Measurements from ENCODE around the gene FAF1. TPM values are rescaled to one million over a fixed set of nuclear protein-coding genes. Genes with fewer than 3 reads are reported as not detected.

Gene FAF1
- total RNA-seq, 2 donors from 2014 or later, result 71.2 to 76.8 TPM

DNA sequence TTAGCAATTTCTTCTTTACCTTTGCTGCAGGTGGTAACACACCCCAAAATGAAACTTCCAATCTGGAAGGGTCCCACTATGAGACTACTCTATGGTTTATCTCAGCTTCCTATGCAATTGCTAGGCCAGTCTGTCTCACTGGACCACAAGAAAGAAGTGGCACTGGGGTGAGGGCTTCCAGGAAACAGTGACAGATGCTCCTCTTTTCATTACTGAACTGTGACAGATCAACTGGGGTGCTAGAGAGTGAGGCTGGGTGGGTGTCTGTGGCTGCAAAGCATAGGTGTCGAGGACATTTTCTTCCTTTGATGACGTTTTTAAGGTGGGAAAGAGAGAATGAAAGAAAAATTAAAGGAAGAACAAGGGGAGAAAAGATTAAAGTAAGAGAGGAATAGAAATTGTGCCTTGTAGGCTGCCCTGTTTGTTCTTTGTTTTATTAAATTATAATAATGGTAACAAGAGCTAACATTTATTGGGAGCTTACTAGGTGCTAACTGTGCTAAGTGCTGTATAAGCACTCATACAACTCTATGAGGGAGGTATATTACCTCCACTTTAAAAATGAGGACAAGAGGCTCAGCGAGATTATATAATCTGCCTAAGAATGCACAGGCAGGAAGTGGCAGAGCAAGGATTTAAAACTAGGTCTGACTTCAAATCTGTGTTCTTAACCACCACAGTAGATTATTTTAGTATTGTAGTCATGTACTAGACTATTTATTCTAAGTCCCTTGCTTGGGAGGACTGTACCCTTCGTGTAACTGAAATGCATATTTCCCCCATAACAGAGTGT is 509.0 kb downstream of the FAF1 start:
- no peak for ATAC-seq
- DNase-seq, result no peak
- intact Hi-C loops (cut with DNase I), result no loop called here

DNA sequence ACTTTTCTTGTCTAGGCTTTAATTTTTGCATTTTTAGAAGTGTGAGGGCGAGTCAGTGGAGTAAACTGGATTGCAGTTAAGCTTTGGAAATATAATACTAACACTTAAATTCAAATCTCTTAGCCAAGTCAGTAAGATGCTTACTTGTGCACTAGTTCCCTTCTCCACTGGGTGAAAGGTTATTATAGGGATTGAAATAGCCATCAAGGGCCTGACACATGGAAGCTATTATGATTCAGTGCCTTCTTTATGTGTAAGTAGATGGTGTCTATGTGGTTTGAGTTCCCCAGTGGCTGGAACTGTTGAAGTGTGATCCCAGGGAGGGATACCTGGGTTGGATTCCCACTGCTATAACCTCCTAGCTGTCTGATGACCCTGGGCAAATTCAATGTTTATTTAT is 512.1 kb downstream of the FAF1 start:
- ATAC-seq, result no peak
- intact Hi-C loops (cut with DNase I), result no loop called here
- DNase-seq, result no peak

DNA sequence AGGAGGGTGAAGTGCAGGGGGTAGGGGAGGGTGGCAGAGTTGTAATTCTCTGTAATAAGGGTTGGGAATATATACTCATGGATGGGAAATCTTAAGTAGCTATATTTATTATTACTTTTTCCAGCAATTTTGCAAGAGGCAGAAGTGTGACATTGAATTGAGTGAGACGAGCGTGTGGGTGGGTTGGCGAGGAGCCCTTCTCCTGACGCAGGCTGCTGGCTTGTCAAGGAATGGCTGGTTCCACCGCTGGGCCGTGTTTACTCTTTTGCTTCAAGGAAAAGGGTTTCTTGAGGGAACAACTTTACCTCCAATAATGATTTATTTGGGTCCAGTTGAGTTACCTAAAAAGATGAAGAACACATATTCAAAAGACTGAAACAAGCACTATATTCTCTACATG is 518.9 kb downstream of the FAF1 start:
- ATAC-seq (no peak), DNase-seq (no peak)
- intact Hi-C loops (cut with DNase I), result no loop called here

DNA sequence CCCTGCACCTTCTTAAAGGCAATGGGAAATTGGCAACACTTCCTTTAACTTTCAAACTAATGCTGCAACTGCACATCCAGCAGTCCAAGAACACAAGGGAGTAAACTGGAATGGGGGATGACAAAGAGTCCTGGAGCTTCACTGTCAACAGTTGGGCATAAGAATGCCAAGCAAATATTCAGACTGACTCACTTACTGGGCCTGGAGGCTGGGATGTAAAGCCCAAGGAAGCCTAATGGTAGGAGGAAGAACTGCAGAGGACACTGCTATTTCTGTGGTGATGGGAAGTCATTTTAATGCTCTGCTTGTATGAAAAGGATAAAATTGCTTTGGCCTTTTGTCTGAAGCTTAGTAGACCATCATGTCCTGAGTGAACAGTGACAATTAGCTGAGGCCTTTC is 521.1 kb downstream of the FAF1 start:
- ATAC-seq (no peak), DNase-seq (no peak)
- intact Hi-C loops (cut with DNase I), result no loop called here

GRCh38 chr1:50436489-50436888 is 523.6 kb downstream of the FAF1 start:
- intact Hi-C loops (cut with DNase I), result no loop called here
- DNase-seq (no peak), ATAC-seq (no peak)

DNA sequence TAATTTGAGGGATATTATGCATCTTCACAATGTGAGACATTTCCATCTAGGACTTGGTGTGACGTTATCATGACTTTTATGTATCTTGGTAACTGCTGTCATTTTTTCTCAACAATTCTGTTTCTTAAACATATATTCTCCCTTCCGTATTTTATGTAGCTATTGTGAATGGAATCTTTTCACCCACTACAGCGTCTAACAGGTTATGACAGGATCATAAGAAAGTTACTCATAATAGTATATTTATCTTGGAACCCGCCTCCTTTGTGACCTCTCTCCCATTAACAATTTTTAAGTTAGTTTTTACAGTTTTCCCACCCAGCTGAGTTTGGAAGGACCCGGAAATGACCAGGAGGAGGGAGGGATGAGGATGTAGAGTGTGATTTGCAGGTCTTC is 530.1 kb downstream of the FAF1 start:
- DNase-seq, result no peak
- intact Hi-C loops (cut with DNase I), result no loop called here
- ATAC-seq, result no peak

DNA sequence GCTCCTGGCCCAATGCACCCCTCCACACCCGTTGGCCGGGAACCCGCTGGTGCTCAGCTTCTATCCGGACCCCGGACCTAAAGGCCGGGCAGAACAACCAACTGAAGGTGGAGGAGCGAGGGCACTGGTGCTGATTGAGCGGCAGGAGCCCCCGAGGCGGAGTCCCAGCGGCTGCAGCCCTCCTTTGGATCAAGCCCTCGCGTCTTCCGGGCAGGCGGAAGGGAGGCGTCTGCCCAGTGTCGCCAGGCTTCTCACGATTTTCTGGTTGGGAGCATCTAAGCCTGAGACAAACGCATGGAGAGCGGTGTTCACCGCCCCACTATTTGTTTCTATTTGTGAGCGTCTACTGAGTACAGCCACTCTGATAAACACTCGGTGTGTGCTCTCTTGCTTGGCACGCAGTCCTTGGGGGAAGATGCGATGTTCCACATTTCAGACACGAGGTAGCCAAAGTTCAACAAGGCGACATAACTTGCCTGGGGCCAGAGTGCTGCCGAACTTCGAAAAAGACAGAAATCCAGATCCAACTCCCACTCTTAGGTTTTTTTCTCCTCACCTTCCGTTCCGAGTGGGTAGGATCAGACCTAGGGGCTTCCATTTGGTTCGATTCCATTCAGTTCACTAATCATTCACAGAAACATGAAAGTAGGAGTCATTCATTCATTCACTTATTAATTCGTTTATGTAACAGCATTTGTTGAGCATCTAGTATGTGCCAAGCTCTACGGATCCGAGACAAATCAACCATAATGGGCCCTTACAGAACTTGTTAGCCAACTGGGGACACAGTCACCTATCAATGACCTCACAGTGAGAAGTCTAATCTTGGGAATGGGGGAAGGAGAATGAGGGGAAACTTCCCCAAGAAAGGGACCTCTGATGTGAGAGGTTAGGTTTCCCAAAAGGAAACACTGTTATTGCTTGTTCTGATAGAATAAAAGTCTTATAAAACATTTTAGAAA is 532.0 kb downstream of the FAF1 start:
- ATAC-seq, result no peak
- intact Hi-C loops (cut with DNase I), result no loop called here
- DNase-seq, result no peak

DNA sequence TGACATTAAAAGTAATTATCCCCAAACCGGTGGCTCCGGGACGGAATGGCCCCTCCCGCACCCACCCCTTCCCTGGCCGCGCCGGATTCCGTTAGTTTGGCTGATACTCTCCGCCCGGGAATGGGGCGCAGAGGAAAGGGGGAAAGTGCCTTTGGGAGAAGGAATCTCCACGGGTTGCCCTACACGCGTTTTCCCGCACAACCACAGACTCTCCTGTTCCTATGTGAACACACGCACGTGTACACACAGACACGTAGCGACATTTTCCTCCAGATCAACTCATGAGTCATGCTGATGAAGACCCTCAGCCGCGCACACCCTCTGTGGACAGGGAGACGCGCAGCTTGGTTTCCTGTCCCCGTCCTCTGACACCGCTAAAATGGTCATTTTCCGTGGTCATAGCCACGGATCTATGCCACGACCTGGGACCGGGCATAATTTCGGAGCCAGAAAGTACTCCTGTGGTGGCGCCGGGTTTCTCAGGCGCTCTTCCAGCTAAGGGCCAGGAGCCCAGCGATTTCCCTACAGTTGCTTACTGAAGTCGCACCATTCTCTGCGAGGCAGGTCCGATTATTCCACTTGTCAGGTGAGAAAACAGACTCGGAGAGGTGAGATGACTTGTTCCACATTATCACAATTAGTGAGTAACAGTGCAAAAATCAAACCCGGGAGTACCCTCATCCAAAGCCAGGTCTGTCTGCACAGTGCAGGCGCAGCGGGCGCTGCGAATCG is 532.8 kb downstream of the FAF1 start:
- no peak for DNase-seq
- ATAC-seq, result no peak
- intact Hi-C loops (cut with DNase I), result no loop called here

- DNase-seq (no peak), ATAC-seq (no peak)
- intact Hi-C loops (cut with DNase I), result no loop called here
Observed at GRCh38 chr1:50426702-50427085, 533.4 kb downstream of the FAF1 start.

- intact Hi-C loops (cut with DNase I), result no loop called here
- DNase-seq (no peak), ATAC-seq (no peak)
Observed at GRCh38 chr1:50426108-50426700, 533.9 kb downstream of the FAF1 start.

- intact Hi-C loops (cut with DNase I), result no loop called here
- no peak for ATAC-seq
Observed at GRCh38 chr1:50425376-50426107, 534.5 kb downstream of the FAF1 start.

DNA sequence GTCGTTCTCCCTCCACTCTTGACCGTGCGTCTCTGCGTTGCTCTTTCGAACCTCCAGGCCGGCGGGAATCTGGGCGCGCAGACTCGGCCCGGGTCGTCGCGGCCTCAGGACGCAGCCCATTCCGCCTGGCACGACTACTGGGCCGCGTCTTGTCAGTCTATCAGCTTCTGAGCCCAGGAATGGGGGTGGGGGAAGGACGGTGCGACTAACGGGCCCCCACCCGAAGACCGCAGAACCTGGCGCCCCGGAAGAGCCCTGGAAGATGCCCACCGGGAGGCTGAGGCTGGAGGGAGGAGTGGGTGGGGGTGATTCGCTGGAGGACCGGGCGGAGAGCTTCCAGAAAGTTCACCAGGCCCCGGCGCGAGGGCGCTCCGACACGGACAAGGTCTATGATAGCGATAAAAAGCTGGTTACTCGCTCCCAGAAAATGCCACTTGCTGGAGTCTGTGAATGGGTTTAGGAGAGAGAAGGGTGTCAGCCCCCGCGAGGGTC is 535.1 kb downstream of the FAF1 start:
- intact Hi-C loops (cut with DNase I), result no loop called here
- ATAC-seq (no peak), DNase-seq (no peak)

More at GRCh38 chr1:50425376-50426107, 534.5 kb downstream of the FAF1 start:
- no peak for DNase-seq

GRCh38 chr1:50424045-50424883 is 535.8 kb downstream of the FAF1 start:
- intact Hi-C loops (cut with DNase I), result no loop called here

GRCh38 chr1:50423670-50424000 is 536.4 kb downstream of the FAF1 start:
- DNase-seq (no peak), ATAC-seq (no peak)
- intact Hi-C loops (cut with DNase I), result no loop called here

More at GRCh38 chr1:50424045-50424883, 535.8 kb downstream of the FAF1 start:
- DNase-seq (no peak), ATAC-seq (no peak)

GRCh38 chr1:50422946-50423669 is 537.0 kb downstream of the FAF1 start, which contains the start of gene DMRTA2:
DMRTA2 (minus strand) TSS chr1:50423443; CDS start chr1:50421536, 1,907 bp downstream.
- intact Hi-C loops (cut with DNase I), result no loop called here
- ATAC-seq (peak; percentile 32 to 46), DNase-seq (no peak)

GRCh38 chr1:50422675-50422945 is 537.5 kb downstream of the FAF1 start:
- intact Hi-C loops (cut with DNase I), result no loop called here
- no peak for ATAC-seq

More at GRCh38 chr1:50422675-50422945, 537.5 kb downstream of the FAF1 start:
- DNase-seq, result no peak

All from left cardiac atrium (tissue), 4 donors.